Measurements from ENCODE around the gene CAPN12.

GRCh38 chr19:38726284-38726673, 18.0 kb downstream of the CAPN12 start:
- no peak for TF ChIP-seq POLR2A (IDR thresholded peaks at IDR 0.05; ENCODE audit: low read depth, low read length)
- TF ChIP-seq SPI1 (IDR thresholded peaks at IDR 0.05; ENCODE audit: low read depth, low read length): no peak
- TF ChIP-seq POLR2AphosphoS5 (IDR thresholded peaks at IDR 0.05; ENCODE audit: low read depth, low read length): no peak
- no peak for TF ChIP-seq TAF1 (IDR thresholded peaks at IDR 0.05; ENCODE audit: low read depth, low read length)
- no peak for TF ChIP-seq PAX5 (IDR thresholded peaks at IDR 0.05; ENCODE audit: insufficient read depth, low read length, severe bottlenecking)
